Heart right ventricle (tissue), 16 donors: Measurements from ENCODE around the gene ARID5B. TPM values are rescaled to one million over a fixed set of nuclear protein-coding genes. Genes with fewer than 3 reads are reported as not detected.

Experiments used
- ATAC-seq, 8 donors: fragments of 200-7000 bp; cut with Tn5 transposase; one replicate each; pipeline ENCODE4 v1.9.1; 2020; ENCODE audit warnings: mild to moderate bottlenecking in 8 of 8, moderate library complexity in 8 of 8, moderate number of reproducible peaks in 1 of 8
- DNase-seq, 2 donors: peaks; one replicate each; pipeline ENCODE4 v3.0.0-alpha.2; 2020
- H3K27ac ChIP-seq, 10 donors: fragments of 200-600 bp; sonication (generic) in 2 of 10; one replicate each; pipeline versions ENCODE4 v1.5.0 to v1.8.0; 2020 to 2022; ENCODE audit warnings: mild to moderate bottlenecking in 3 of 10
- H3K27me3 ChIP-seq, 7 donors: fragments of 200-600 bp; one replicate each; pipeline ENCODE4 v1.8.0; 2021 to 2022; ENCODE audit warnings: mild to moderate bottlenecking in 2 of 7
- H3K36me3 ChIP-seq, 9 donors: fragments of 200-600 bp; sonication (generic) in 1 of 9; one replicate each; pipeline versions ENCODE4 v1.5.0 to v1.8.0; 2020 to 2022; ENCODE audit warnings: mild to moderate bottlenecking in 2 of 9
- H3K4me1 ChIP-seq, 9 donors: fragments of 200-600 bp; sonication (generic) in 1 of 9; one replicate each; pipeline versions ENCODE4 v1.5.0 to v1.8.0; 2020 to 2022; ENCODE audit warnings: mild to moderate bottlenecking in 4 of 9
- H3K4me3 ChIP-seq, 10 donors: fragments of 200-600 bp; sonication (generic) in 2 of 10; one replicate each; pipeline versions ENCODE4 v1.5.0 to v1.8.0; 2020 to 2022; ENCODE audit warnings: mild to moderate bottlenecking in 7 of 10, moderate library complexity in 2 of 10
- H3K9me3 ChIP-seq, 11 donors: fragments of 200-600 bp in 10 of 11; sonication (generic) in 2 of 11; one replicate each; pipeline versions ENCODE4 v1.5.0 to v1.8.0; 2013 to 2022; ENCODE audit warnings: mild to moderate bottlenecking in 2 of 11, control low read depth in 1 of 11, moderate library complexity in 1 of 11
- CTCF ChIP-seq, 9 donors: fragments of 200-600 bp; sonication (generic) in 2 of 9; IDR thresholded peaks; one replicate each; pipeline versions ENCODE4 v1.5.0 to v1.8.0; 2021 to 2022; ENCODE audit warnings: antibody characterized with exemption in 9 of 9, mild to moderate bottlenecking in 5 of 9, moderate library complexity in 1 of 9
- WGBS, 2 donors: extraction: QIAGEN DNeasy Blood & Tissue Kit; methylation state at CpG; one replicate each; pipeline ENCODE4 v1.1.7; 2013; ENCODE audit warnings: inconsistent platforms in 1 of 2; 5-methylcytosine and 5-hydroxymethylcytosine counted together
- intact Hi-C, 10 donors: fragments of 100-400 bp; cut with DNase I; formaldehyde crosslinking; loops; one replicate each; pipeline versions ENCODE4 v1.11.1 to v1.14.2; 2022
- polyA plus RNA-seq, 2 donors: library from polyadenylated mRNA; stranded (reverse); fragments of 200-250 nt; gene quantifications; one replicate each; pipeline ENCODE4 v1.2.3, GENCODE V29; 2013
- total RNA-seq, 10 donors: library from RNA; stranded (reverse); fragmentation: NEBNext Ultra II Directional in 3 of 10; extraction: Animal tissue kit (Norgen Biotek cat#: 25700) in 3 of 10; gene quantifications; one replicate each; pipeline versions ENCODE4 v1.2.1 to v1.2.4, GENCODE V29; 2021 to 2023
- donor health status: Arrhythmogenic right ventricular cardiomyopathy.
- donor health status: ischemic (EF 13 %, LVEDD 7.1; RV severe dilation, severe dysfunction).
- donor health status: healthy with polysubstance abuse.
- donor health status: DM: no; HTN: yes; CAD: no.
- donor health status: DM: no; HTN: no; CAD: no.
- donor health status: ischemic (EF 25% LVEDD 6.9; RV normal size, moderate dysfunction).
- donor health status: ischemic (EF 25% LVEDD 5.7; RV mildly dilated, moderate dysfunction).
- donor health status: healthy.
- donor health status: DM: yes; HTN: yes; CAD: no.
- donor health status: Ischemic cardiomyopathy.
- donor health status: ischemic (EF 35%, LVEDD 5.7; RV mildly dilated, moderate dysfunction).
- donor health status: nonischemic (EF 11% LVEDD 7.7; RV severe dilation, severe dysfunction).
- donor health status: DM: yes; HTN: yes; CAD: no.
- donor health status: PGD.
- donor health status: ischemic (EF 29% LVEDD 5.4; RV normal size, mild dysfunction).
- donor health status: nonischemic (EF 23%, LVEDD 6.1; RV moderate dilation, normal function).

ARID5B gene
- total and polyA plus RNA-seq, 12 donors: 5.3 to 108 (median 25.5) TPM

DNA sequence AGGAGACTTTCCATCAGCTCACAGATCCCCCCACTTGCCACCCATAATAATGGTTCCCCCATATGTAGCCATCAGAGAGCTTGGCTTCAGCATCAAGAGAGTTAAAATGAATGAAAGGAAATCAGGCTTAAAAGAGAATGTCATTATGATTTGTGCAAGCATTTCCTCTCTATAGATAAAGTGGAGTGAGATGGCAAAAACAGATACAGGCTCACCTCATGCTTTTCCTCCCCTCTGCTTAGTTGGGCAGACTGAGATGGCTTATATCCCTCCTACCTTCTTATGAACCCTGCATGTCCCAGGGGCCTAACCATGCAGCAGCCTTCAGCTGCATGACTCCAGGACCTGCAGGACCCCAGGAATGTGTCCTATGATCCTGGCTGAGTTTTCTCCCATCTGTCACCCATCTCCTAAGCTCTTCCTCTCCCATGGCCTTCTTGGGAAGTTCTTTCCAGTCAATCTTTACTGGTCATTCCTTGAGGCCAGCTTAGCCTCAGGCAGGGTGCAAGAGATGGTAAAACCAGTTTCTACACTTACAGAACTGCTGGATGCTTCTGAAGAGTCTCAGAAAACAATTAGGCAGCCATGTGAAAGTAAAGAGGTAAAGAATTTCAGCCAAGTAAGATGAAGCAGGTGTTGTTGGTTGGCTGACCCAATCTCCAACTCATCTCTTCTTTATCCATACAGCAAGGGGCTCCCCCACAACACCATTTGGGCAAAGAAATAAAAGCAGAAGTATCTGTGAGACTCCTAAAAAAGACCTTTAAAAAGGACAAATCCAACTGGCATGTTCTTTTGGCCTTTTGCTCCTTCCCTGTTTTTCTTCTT lies 207.5 kb downstream of the ARID5B start:
- Histone ChIP-seq H3K27ac (peak overlapping the region in 2 of 10 donors; percentile 15 to 41), H3K4me3 (no peak overlapping the region), H3K36me3 (no peaks in the 10 kb centered on the region), H3K9me3 (no peaks in the 10 kb centered on the region), H3K4me1 (peaks cover 0 to 29% (median 5%) of the 10 kb centered on the region in 9 donors), H3K27me3 (no peaks in the 10 kb centered on the region)
- ATAC-seq (peak in 1 of 8 donors; percentile 35), DNase-seq (no peak)
- intact Hi-C loops: no loop called here
- no peak for TF ChIP-seq CTCF (IDR thresholded peaks at IDR 0.05)

GRCh38 chr10:62109587-62110293 lies 208.2 kb downstream of the ARID5B start:
- intact Hi-C loops: no loop called here
- Histone ChIP-seq H3K4me1 (peaks cover 0 to 29% (median 5%) of the 10 kb centered on the region in 9 donors), H3K4me3 (no peak overlapping the region), H3K36me3 (no peaks in the 10 kb centered on the region), H3K27ac (peak overlapping the region in 2 of 10 donors; percentile 15 to 41), H3K9me3 (no peaks in the 10 kb centered on the region), H3K27me3 (no peaks in the 10 kb centered on the region)
- ATAC-seq: peak in 4 of 8 donors; percentile 19 to 67 (median 30)
- DNase-seq: no peak
- 100% methylated on average over 1 of the region's 1 CpG for whole genome bisulfite sequencing, 2 donors
- TF ChIP-seq CTCF (IDR thresholded peaks at IDR 0.05): no peak

DNA sequence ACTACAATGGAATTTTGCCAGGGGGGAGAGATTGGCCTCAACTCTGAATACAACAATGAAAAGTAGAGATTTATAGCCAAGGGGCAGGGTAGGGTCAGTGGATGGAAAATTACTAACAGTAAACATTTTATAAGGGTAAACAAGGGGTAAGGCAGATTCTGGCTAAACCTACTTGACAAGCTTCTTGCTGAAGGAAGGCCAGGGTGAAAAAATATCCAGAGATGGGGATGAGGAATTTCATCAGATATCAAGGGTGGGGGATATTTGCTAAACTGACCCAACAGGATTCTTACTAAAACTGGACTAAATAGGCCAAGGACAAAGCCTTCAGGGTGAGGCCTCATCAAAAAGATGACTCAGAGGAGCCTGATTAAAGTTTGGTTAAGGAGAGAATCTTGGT lies 210.8 kb downstream of the ARID5B start:
- Histone ChIP-seq H3K27me3 (no peaks in the 10 kb centered on the region), H3K4me3 (no peak overlapping the region), H3K36me3 (no peaks in the 10 kb centered on the region), H3K4me1 (peaks cover 0 to 29% (median 5%) of the 10 kb centered on the region in 9 donors), H3K9me3 (no peaks in the 10 kb centered on the region), H3K27ac (no peak overlapping the region)
- DNase-seq: no peak
- TF ChIP-seq CTCF (IDR thresholded peaks at IDR 0.05): no peak
- intact Hi-C loops: no loop called here
- no peak for ATAC-seq

DNA sequence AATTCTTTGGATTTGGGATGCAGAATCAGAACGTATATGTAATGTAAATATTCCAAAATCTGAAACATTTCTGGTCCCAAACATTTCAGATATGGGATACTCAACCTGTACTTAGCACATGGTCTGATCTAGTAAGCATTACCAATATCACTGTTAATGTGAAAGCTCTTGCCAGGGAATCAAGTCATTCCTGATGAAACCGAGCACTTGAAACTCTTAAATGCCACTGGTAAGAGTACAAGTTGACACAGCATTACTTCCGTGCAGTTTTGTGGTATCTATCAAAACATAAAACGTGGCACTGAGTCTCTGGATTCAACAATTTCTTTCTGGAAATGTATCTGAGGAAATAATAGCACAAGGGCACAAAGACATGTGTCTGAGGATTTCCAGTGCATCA lies 211.5 kb downstream of the ARID5B start:
- intact Hi-C loops: no loop called here
- H3K27me3 ChIP-seq: no peaks in the 10 kb centered on the region
- 49 to 63% methylated on average over 4 of the region's 4 CpGs for WGBS, 2 donors
- no peaks in the 10 kb centered on the region for H3K9me3 ChIP-seq
- H3K4me1 ChIP-seq: peaks cover 0 to 29% (median 5%) of the 10 kb centered on the region in 9 donors
- TF ChIP-seq CTCF (IDR thresholded peaks at IDR 0.05): no peak
- no peak overlapping the region for H3K27ac ChIP-seq
- ATAC-seq (peak in 1 of 8 donors; percentile 51), DNase-seq (no peak)
- H3K36me3 ChIP-seq: no peaks in the 10 kb centered on the region
- H3K4me3 ChIP-seq: no peak overlapping the region
